ENCODE measurements around the gene VPS26B.

- TF ChIP-seq SUZ12 (IDR thresholded peaks at IDR 0.05; ENCODE audit: extremely low read depth, insufficient read depth, insufficient read length) = no peak
- no peak for TF ChIP-seq YY1 (IDR thresholded peaks at IDR 0.05; ENCODE audit: insufficient read depth, insufficient read length)
- no peak for TF ChIP-seq ZNF274 (IDR thresholded peaks at IDR 0.05; ENCODE audit: low read depth, low read length)
Measured at GRCh38 chr11:134289167-134289566, 64.7 kb downstream of the VPS26B start.

Data from NT2/D1 (cell line).